HG03575 (cell line): ENCODE measurements around the gene MUC21.

Source experiments
- ATAC-seq: cut with Tn5 transposase; IDR thresholded peaks from one replicate; pipeline ENCODE4 v1.9.1; 2021; ENCODE audit not compliant: unreplicated experiment, insufficient number of reproducible peaks, low FRiP score; ENCODE audit errors: extremely low read depth

The MUC21 gene

GRCh38 chr6:31037169-31037568 lies 53.7 kb downstream of the MUC21 start:
- no peak for ATAC-seq

GRCh38 chr6:31037682-31038081 lies 54.2 kb downstream of the MUC21 start:
- no peak for ATAC-seq

- ATAC-seq, result no peak
Observed at GRCh38 chr6:31038559-31038958, 55.0 kb downstream of the MUC21 start.
